Stimulated activated CD4-positive, alpha-beta T cell treated with anti-CD3 and anti-CD28 coated beads, Interleukin-15, amount 100 ng/mL, for 1 hour (primary cell): ENCODE measurements around the gene DBN1.

Source experiments
- DNase-seq, 2 donors: peaks; one replicate each; pipeline ENCODE4 v3.0.0-alpha.2; 2020; ENCODE audit warnings: low read depth in 1 of 2, low spot score in 1 of 2

DBN1 gene

DNA sequence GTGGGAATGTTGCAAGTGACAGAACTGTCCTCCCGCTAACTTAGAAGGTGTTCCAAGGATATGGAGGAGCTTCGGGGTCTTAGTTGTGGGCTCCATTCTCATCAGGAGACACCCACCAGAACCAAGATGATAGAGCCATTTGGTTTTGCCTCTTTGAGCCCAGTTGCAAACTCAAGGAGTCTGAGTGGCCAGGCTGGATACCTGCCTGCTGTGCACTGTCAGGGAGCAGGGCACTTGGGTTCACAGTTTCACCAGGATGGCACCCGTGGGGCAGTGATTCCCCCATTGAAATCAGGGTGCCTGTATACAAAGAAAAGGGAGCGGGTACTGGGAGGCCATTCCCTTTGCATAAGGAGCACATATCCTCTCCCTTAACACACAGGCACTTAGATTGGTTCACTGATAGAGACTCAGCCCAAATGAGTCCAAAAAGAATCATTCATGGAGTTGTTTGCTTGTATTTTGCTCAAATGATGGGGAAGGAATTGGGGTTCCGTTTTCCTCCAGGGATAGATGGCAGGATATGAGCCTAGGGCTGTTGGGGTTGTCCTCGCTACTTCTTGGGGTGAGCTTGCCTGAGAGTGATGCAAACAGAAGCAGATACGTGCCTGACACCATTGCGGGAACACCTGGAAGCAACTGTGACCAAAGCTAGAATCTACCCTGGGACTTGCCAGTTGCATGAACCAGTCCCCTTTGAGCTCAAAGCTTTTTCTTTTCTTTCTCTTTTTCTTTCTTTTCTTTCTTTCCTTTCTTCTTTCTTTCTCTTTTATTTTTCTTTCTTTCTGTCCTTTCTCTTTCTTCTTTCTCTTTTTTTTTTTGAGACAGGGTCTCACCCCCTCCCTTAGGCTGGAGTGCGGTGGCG, 28.1 kb downstream of the DBN1 start:
- DNase-seq, result no peak

DNA sequence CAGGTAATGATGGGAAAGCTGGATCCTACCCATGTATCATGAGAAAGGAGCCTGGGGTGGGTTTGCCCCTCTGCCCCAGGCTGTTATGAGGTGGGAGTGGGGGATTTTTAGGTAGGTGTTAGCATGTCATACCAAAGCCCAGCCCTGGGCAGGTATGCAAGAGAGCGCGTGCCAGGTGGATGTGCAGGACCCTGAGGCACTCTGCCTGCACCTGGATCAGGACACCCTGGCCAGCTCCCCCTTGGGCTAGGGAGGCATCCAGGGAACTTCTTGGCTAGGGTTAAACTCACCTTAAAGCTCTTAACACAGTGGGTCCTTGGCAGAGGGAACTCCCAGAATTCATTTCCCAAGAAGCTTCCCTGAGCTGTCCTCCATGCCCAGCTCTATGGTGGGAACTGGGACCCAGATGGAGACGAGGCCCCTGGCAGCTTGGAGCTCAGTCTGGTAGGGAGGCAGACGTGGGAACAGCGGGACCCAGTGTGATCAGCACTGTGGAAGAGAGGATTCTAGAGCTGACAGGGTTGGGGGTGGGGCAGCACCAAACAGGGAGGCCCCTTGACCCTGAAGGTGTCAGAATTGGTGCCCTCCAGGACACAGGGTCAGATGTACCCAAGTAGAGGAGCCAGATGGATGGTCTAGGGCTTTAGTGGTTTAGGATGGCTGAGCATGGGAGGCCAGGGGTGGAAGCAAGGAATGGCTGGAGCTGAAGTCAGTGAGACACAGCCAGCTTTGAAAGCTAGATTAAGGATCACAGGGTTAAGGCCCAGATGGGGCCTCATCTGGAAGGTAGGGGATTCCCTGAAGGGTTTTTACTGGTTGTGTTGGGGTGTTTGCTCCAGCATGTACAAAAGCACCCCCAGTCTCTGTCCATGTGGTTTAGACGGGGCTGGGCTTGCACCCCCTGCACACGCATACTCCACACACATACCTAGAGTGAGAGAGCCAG, 29.1 kb downstream of the DBN1 start:
- no peak for DNase-seq

DNA sequence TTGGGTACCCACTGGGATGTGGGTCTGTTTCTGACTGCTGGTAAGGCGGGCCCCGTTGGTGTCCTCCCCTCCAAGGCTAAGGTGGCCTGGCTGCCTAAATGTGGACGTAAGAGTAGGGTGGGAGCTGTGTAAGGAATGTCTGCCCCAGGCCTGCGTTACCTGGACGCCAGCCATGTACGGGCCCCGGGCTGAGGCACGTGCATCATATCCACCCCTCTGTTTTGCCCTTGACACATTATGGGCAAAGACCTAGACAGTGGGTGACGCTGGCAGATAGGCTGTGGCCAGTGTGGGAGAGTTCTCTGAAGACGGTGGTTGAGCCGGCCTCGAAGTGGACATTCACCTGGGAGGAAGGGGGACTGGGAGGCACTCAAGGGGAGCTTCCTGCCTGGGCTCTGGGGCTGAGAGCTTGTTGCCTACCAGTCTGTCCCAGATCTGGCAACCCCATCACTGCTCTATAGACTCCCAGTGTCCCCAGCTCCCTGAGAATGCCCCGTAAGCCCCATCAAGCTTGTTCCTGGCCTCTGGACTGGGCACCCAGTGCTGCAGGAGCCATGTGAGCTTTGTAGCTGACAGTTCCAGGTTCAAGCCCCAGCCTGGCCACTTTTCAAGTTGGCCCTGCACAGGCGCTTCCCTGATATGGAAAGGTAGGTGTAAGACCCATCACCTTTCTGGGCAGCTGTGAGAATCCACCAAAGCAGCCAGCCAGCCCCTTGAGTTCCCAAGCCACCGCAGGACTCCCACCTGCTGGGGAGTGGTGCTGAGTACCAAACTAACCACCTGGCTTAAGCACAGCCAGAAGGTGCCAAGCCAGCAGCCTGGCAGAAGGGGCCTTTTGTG, 30.1 kb downstream of the DBN1 start:
- DNase-seq, result no peak

DNA sequence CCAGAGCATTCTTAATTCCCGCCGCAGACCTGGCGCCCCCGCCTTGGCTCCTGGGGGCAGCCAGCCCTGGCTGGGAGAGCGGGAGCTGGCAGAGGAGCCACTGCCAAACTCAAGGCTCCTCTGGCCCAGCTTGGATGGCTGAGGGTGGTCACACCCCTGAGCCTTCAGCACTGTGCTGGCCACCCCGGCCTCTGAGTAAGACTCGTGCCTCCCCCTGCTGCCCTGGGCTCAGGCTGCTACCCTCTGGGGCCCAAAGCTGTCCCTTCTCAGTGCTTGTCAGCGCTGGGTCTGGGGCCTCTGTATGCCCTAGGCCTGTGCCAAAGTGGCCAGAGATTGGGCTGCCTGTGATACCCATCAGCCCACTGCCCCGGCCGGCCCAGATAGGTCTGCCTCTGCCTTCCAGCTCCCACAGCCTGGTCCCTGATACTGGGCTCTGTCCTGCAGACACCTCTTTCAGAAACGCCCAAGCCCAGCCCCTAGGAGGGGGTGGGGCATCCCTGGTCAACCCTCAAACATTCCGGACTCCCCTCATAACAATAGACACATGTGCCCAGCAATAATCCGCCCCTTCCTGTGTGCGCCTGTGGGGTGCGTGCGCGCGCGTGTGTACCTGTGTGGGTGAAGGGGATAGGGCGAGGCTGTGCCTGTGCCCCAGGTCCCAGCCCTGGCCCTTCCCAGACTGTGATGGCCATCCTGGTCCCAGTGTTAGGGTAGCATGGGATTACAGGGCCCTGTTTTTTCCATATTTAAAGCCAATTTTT, 31.2 kb downstream of the DBN1 start:
- no peak for DNase-seq

DNA sequence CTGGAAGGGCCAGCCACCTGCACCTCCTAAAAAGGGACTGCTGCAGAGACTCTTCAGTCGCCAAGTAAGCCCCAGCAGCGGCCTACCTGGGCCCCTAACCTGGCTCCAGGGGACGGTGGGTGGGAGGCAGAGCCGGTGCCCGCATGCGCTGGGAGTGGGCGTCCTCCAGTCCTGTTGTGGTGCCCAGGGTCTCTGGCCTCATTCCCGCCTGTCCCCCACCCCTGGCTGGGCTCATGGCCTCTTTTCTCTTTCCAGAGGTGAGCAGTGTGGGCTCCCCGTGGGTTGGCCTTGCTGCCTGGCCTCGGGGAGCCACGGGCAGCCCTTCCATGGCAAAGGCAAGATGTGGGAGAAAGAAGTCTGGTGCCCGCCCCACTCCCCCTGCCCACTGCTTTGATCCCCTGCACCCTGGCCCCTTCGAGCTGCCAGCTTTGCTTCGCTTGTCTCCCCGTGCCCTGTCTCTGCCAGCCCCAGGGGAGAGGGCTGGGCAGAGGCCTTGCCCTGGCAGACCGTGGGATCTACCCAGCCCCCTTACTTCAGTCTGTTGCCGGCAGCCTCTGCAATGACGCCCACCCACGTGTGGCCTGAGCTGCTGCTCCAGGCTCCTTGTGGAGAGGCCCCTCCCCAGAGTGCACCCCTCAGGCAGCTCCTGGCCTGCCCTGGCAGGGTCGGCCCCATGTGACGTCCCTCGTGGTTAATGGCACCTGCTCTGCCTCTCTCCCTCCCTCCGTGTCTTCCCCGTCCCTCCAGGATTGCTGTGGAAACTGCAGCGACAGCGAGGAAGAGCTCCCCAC, 32.2 kb downstream of the DBN1 start:
- DNase-seq, result no peak

DNA sequence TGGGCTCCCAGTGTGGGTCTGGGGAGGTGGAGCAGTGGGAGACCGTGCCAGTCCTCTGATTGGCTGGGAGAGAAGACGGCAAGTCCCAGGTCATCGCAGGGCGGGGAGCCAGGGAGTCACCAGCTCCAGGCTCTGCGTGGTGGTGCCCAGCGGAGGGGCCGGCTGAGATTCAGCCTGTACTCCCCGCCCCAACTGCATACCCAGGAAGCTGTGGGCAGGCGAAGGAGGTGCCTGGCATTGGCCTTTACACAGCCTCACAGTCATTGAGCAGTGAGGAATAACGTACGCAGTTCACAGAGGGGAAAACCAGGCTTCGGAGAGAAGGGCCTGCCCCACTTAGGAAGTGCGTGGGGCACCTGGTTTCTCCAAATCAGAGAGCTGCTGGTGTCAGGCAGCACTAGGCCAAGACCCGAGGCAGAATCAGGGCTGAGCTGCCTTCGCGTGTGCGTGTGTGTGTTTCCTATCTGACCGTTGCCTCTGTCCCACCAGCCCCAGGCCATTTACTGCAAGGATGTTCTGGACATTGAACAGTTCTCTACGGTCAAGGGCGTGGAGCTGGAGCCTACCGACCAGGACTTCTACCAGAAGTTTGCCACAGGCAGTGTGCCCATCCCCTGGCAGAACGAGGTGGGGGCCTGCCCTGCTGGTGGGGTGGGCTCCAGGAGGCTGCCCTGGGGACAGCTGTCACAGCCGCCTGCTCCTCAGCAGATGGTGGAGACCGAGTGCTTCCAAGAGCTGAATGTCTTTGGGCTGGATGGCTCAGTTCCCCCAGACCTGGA, 33.0 kb downstream of the DBN1 start:
- DNase-seq, result no peak

DNA sequence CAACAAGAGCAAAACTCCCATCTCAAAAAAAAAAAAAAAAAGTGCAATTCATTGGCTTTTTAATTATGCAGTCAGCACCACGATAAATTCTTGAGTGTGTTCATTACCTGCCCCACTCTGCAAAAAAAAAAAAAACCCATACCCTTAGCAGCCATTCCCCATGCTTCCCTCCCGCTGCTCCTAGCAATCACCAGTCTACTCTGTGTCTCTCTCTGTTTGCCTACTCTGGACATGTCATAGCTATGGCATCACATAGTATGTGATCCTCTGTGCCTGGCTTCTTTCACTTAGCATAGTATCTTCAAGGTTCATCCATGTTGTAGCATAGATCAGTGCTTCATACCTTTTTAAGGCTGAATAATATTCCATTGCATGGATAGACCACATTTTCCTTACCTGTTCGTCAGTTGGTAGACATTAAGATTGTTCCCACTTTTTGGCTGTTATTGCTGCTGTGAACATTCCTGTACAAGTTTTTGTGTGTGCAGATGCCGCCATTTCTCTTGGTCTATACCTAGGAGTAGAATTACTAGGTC, 33.8 kb downstream of the DBN1 start:
- DNase-seq, result no peak

DNA sequence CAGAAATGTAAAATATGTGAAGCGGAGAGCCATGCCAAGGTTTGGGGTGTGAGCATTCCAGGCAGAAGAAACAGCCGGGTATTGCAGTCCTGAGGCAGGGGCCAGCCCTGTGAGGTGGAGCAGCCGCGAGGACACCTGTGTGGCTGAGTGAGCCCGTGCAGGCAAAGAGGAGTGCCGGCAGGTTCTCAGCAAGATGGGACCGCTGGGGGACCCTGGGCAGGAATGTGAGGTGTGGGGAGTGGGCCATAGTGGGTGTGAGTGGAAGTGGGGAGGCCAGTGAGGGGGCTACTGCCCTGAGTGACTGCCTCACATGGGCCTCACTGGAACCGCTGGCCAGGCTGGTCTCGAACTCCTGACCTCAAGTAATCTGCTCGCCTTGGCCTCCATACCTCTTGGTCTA, 35.0 kb downstream of the DBN1 start:
- DNase-seq, result no peak

DNA sequence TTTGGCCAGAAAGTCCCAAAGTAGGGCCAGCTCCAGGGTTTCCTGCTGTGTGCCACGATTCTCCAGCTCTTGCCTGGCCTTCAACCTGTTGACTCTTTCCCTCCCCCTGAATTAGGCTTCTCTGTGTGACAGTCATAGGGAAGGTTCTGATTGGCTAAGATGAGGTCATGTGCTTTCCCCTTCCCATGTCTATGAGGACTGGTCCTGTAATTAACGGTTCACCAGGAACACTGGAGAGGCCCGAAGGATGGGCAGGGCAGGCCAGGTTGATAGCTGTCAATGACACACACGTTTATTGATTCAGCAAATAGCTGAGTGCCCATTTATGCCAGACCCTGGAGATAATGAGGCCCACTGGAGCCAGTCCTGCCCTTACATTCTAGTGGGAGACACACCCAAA, 35.8 kb downstream of the DBN1 start:
- DNase-seq, result no peak

DNA sequence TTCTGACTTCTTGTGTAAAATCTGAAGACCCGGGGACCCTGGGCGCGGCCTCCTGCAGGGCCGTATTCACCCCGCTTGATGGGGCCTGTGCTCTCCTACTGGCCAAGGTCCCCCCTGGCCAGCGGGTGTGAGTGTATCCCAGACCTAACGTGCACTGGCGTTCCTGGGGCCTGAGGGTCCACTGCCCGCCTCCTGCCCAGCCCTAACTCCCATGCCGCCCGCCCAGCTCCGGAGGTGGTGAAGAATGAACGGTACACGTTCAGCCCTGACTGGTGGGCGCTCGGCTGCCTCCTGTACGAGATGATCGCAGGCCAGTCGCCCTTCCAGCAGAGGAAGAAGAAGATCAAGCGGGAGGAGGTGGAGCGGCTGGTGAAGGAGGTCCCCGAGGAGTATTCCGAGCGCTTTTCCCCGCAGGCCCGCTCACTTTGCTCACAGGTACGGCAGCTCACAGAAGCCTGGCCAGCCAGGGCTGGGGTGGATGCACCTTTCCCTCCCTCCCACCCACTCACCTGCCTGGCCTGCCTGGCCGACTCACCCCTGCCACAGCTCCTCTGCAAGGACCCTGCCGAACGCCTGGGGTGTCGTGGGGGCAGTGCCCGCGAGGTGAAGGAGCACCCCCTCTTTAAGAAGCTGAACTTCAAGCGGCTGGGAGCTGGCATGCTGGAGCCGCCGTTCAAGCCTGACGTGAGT, 37.4 kb downstream of the DBN1 start:
- no peak for DNase-seq

DNA sequence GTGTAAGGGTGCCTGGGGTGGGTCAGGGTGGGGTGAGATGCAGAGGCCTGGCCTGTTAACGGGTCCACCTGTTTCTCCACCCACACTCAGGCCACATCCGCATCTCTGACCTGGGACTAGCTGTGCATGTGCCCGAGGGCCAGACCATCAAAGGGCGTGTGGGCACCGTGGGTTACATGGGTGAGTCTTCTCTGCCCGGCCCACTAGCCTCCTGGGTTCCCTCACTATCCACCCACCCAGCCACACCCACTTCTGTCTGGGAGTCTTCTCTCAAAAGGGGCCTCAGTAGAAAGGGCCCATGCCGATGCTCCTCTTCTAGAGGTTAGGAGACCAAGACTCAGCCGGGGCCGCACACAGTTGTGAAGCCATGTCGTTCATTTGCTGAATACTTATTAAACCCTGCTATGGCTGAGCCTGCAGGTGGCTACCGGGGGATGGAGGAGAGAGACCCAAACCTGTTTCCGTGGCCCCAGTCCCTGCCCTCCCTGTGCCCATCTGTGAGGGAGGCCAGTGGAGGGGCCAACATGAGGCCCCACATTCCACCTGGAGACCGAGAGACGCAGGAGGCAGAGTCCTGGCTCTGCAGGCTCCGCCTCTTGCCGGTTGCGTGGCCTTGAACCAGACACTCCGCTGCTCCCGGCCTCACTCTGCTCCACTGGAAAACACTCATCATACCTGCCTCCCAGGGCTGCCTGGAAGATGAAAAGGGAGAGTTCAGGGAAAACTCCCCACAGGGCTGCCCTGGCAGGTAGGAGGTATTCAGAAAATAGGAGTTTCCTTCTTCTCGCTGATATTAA, 38.3 kb downstream of the DBN1 start:
- DNase-seq, result no peak

DNA sequence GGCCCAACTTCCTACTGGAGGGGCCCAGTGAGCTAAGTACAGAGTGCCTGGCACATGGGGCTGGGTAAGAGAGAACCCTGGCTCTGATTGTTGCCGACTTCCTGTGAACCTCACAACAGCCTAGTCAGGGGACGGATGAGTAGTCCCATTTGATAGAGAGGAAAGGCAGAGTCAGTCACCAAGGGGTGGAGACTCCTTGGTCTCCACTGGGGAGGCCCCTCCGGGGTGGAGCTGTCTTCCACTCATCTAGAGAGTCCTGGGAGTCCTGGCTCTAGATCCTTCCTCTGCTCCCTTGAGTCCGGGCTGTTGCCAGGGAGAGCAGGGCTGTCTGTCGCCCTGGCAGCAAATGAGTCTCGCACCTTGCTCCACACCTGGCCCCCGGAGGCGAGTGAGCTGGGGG, 39.0 kb downstream of the DBN1 start:
- no peak for DNase-seq

DNA sequence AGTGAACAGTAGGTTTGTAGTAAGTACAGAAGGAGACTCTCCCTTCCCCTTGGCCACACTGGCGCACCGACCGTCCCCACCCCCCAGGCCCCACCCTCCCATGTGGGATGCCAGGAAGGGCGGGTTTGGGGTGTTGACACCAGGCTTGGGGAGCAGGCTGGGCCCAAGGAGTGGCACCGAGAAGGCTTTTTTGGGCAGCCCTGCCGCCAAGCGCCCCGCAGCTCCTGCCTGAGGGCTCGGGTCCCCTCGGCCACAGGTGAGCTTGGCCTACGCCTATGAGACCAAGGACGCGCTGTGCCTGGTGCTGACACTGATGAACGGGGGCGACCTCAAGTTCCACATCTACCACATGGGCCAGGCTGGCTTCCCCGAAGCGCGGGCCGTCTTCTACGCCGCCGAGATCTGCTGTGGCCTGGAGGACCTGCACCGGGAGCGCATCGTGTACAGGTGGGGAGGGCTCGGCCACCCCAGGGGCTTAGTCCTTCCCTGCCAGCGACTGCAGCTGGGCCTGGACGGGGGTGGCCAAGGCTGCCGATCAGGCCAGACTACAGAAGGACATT, 39.7 kb downstream of the DBN1 start:
- DNase-seq, result no peak

DNA sequence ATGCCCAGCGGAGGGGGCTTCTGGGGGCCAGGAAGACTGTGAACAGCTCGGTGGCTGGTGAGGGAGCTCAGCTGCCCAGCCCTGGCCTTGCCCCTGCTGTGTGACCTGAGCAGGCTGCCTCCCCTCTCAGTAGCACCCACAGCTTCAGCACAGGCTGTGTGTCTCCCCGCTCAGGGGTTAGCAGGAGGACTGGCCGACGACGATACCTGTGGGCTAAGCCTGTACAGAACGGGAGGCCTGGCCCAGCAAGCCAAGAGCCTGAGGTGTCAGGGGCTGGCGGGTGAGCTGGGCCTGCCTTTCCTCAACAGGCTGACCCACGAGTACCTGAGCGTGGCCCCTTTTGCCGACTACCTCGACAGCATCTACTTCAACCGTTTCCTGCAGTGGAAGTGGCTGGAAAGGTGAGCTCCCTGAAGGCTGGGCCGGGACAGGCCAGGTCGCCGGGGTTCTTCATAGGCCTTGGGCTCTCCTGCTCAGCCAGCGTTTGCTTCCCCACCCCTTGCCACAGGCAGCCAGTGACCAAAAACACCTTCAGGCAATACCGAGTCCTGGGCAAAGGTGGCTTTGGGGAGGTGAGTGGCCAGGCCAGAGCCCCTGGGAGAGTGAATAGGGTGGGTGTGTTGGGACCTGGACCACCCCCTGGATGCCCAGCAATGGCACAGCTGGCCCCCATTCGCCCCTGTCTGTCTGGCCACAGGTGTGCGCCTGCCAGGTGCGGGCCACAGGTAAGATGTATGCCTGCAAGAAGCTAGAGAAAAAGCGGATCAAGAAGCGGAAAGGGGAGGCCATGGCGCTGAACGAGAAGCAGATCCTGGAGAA, 40.4 kb downstream of the DBN1 start:
- DNase-seq, result no peak

DNA sequence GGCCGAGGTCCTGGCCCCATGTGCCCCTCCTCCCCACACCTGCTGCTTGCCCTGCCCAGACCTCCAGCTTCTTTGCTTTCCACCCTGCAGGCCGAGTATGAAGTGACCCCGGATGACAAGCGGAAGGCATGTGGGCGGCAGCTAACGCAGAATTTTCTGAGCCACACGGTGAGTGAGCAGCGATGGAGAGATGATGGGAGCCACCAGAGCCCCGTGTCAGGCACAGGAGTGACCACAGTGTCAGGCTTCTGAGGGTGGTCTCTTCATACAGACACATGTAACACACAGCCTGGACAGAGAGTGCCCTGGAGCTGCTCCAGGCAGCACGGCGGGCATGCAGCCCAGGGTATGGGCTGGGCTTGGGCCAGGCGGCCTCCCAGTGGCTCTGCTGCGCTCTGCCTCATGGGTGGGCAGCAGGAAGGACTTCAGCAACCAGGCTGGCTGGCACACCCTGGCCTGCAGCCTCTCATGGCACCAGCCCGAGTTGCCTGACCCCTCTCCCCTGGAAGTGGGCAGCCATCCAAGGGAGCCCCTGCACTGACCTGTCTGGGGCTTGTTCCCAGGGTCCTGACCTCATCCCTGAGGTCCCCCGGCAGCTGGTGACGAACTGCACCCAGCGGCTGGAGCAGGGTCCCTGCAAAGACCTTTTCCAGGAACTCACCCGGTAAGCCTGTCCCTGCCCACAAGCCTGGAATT, 41.1 kb downstream of the DBN1 start:
- DNase-seq, result no peak
